AG04449 (cell line): ENCODE results near the gene PMFBP1.

Source experiments
- CTCF ChIA-PET: fragments of 350-600 bp; formaldehyde crosslinking; extraction: SDS; loops from one replicate; lab custom pipeline; 2021; ENCODE audit warnings: antibody characterized with exemption; lab: Yijun Ruan, JAX
- POLR2A ChIA-PET: fragments of 400-600, 350-600 bp; formaldehyde crosslinking; extraction: SDS; loops from one replicate; lab custom pipeline; 2020; ENCODE audit warnings: antibody characterized with exemption, inconsistent platforms; lab: Yijun Ruan, JAX
- DNase-seq: peaks from one replicate; pipeline ENCODE4 v3.0.0-alpha.2; 2010; ENCODE audit warnings: low read depth, low spot score
- H3K4me3 ChIP-seq: 2 replicates; pipeline ENCODE4 v1.5.1; 2011; ENCODE audit warnings: low read depth, mild to moderate bottlenecking, control low read depth, low read length
- CTCF ChIP-seq: IDR thresholded peaks from one replicate; pipeline ENCODE4 v1.5.1; 2011; ENCODE audit warnings: mild to moderate bottlenecking, moderate library complexity, low read length, control low read depth, inconsistent platforms; ENCODE audit not compliant: insufficient read depth; ENCODE audit errors: missing control alignments

PMFBP1 gene

GRCh38 chr16:72142476-72142875 lies 29.5 kb downstream of the PMFBP1 start:
- TF ChIP-seq CTCF: no peak
- DNase-seq: no peak
- ChIA-PET CTCF (interaction anchor here (3.7 kb wide), 1 partner anchor 18 kb away, joined by 11 read pairs; no protein-coding TSS in a partner anchor), POLR2A (no interaction called here)
- no peak overlapping the region for H3K4me3 ChIP-seq

- POLR2A ChIA-PET: no interaction called here
- DNase-seq: no peak
- no peak overlapping the region for H3K4me3 ChIP-seq
- CTCF ChIA-PET: no interaction called here
- no peak for TF ChIP-seq CTCF
Measured at GRCh38 chr16:72139908-72140307, 32.0 kb downstream of the PMFBP1 start.

GRCh38 chr16:72138064-72138572 lies 33.8 kb downstream of the PMFBP1 start:
- TF ChIP-seq CTCF: no peak
- ChIA-PET CTCF (no interaction called here), POLR2A (no interaction called here)
- no peak for DNase-seq
- no peak overlapping the region for H3K4me3 ChIP-seq

- CTCF ChIA-PET: interaction anchor here (0.6 kb wide), 1 partner anchor 13 kb away, joined by 3 read pairs; no protein-coding TSS in a partner anchor
- DNase-seq: no peak
- H3K4me3 ChIP-seq: no peak overlapping the region
- POLR2A ChIA-PET: no interaction called here
- no peak for TF ChIP-seq CTCF
Measured at GRCh38 chr16:72137380-72138063, 34.4 kb downstream of the PMFBP1 start.

- no peak overlapping the region for H3K4me3 ChIP-seq
- DNase-seq: no peak
- TF ChIP-seq CTCF: no peak
- ChIA-PET POLR2A (no interaction called here), CTCF (interaction anchor here (2.0 to 2.1 kb wide), 2 partner anchors 10 to 332 kb away, joined by 6 to 8 read pairs; no protein-coding TSS in a partner anchor)
Measured at GRCh38 chr16:72134507-72134906, 37.4 kb downstream of the PMFBP1 start.

GRCh38 chr16:72132726-72133125 lies 39.2 kb downstream of the PMFBP1 start:
- ChIA-PET POLR2A (no interaction called here), CTCF (interaction anchor here (0.9 kb wide), 1 partner anchor 9 kb away, joined by 4 read pairs; no protein-coding TSS in a partner anchor)
- no peak for DNase-seq
- no peak for TF ChIP-seq CTCF
- no peak overlapping the region for H3K4me3 ChIP-seq
